ENCODE results near the gene ZBTB48. TPM values are rescaled to one million over a fixed set of nuclear protein-coding genes. Genes with fewer than 3 reads are reported as not detected.
A peak's percentile ranks its signal among the peaks of the same experiment; 100 is the strongest.
"Not testable (repeated sequence)": the region's sequence is repeated elsewhere in the genome, so short reads cannot be mapped to it uniquely, and the experiment has no call there.

Gene ZBTB48
- total and polyA plus RNA-seq, 7 donors: 14.4 to 31.3 (median 17.6) TPM

- WGBS, 2 donors: 71 to 80% methylated on average over 7 of the region's 7 CpGs
- Histone ChIP-seq H3K27me3 (no peaks in the 10 kb centered on the region), H3K36me3 (peaks cover 50 to 82% (median 74%) of the 10 kb centered on the region in 4 donors), H3K27ac (peak overlapping the region; percentile 14 to 99 (median 98)), H3K4me3 (peak overlapping the region; percentile 2 to 30 (median 9)), H3K4me1 (peaks cover 0 to 67% (median 65%) of the 10 kb centered on the region in 4 donors), H3K9me3 (no peaks in the 10 kb centered on the region)
- TF ChIP-seq, protein P1, sequence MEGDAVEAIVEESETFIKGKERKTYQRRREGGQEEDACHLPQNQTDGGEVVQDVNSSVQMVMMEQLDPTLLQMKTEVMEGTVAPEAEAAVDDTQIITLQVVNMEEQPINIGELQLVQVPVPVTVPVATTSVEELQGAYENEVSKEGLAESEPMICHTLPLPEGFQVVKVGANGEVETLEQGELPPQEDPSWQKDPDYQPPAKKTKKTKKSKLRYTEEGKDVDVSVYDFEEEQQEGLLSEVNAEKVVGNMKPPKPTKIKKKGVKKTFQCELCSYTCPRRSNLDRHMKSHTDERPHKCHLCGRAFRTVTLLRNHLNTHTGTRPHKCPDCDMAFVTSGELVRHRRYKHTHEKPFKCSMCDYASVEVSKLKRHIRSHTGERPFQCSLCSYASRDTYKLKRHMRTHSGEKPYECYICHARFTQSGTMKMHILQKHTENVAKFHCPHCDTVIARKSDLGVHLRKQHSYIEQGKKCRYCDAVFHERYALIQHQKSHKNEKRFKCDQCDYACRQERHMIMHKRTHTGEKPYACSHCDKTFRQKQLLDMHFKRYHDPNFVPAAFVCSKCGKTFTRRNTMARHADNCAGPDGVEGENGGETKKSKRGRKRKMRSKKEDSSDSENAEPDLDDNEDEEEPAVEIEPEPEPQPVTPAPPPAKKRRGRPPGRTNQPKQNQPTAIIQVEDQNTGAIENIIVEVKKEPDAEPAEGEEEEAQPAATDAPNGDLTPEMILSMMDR (IDR thresholded peaks at IDR 0.05): no peak
- intact Hi-C loops (cut with DNase I): loop anchor here (5.0 kb wide), 2 partner anchors 39 to 41 kb away; partner anchors contain the start of gene TAS1R1
- no peak for DNase-seq
Observed at GRCh38 chr1:6596351-6596750, 16.6 kb downstream of the ZBTB48 start.

GRCh38 chr1:6596886-6597776, 17.3 kb downstream of the ZBTB48 start:
- H3K4me3 ChIP-seq: peak overlapping the region; percentile 2 to 30 (median 9)
- H3K27me3 ChIP-seq: no peaks in the 10 kb centered on the region
- H3K9me3 ChIP-seq: no peaks in the 10 kb centered on the region
- TF ChIP-seq EP300 (IDR thresholded peaks at IDR 0.05): no peak
- H3K27ac ChIP-seq: peak overlapping the region; percentile 14 to 99 (median 98)
- H3K4me1 ChIP-seq: peaks cover 0 to 60% (median 57%) of the 10 kb centered on the region in 4 donors
- H3K36me3 ChIP-seq: peaks cover 50 to 74% (median 67%) of the 10 kb centered on the region in 4 donors
- no peak for DNase-seq
- 88 to 91% methylated on average over 15 of the region's 15 CpGs for WGBS, 2 donors
- intact Hi-C loops (cut with DNase I): loop anchor here (5.0 kb wide), 2 partner anchors 40 kb away; partner anchors contain the start of gene TAS1R1

DNA sequence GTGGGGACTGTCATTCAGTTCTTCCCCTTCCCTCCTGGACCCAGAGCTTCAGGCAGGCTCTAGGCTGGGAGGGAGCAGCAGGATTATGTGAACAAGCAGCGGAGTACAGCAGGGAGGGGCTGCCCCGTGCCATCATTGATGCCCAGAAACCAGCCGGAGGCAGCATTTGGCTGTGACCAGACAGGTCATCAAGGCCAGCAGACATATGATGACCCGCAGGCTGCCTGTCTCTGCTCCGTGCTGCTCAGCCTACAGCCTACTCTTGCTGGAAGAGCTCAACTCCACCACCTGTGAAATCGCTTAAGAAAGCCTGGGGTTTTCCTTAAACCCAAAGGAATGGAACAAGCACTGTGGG, 18.0 kb downstream of the ZBTB48 start:
- Histone ChIP-seq H3K4me3 (peak overlapping the region in 2 of 4 donors; percentile 8 to 30), H3K4me1 (peaks cover 0 to 54% (median 53%) of the 10 kb centered on the region in 4 donors), H3K9me3 (no peaks in the 10 kb centered on the region), H3K27ac (peak overlapping the region in 3 of 4 donors; percentile 97 to 99 (median 99)), H3K27me3 (no peaks in the 10 kb centered on the region), H3K36me3 (peaks cover 43 to 68% (median 61%) of the 10 kb centered on the region in 4 donors)
- intact Hi-C loops (cut with DNase I): loop anchor here (5.0 kb wide), 2 partner anchors 40 kb away; partner anchors contain the start of gene TAS1R1
- DNase-seq: no peak
- 93% methylated on average over 6 of the region's 6 CpGs for WGBS, 2 donors
- TF ChIP-seq POLR2A (IDR thresholded peaks at IDR 0.05): no peak
- TF ChIP-seq, protein P1 (IDR thresholded peaks at IDR 0.05): no peak
- no peak for TF ChIP-seq POLR2AphosphoS5 (IDR thresholded peaks at IDR 0.05)
- TF ChIP-seq EP300 (IDR thresholded peaks at IDR 0.05): no peak

DNA sequence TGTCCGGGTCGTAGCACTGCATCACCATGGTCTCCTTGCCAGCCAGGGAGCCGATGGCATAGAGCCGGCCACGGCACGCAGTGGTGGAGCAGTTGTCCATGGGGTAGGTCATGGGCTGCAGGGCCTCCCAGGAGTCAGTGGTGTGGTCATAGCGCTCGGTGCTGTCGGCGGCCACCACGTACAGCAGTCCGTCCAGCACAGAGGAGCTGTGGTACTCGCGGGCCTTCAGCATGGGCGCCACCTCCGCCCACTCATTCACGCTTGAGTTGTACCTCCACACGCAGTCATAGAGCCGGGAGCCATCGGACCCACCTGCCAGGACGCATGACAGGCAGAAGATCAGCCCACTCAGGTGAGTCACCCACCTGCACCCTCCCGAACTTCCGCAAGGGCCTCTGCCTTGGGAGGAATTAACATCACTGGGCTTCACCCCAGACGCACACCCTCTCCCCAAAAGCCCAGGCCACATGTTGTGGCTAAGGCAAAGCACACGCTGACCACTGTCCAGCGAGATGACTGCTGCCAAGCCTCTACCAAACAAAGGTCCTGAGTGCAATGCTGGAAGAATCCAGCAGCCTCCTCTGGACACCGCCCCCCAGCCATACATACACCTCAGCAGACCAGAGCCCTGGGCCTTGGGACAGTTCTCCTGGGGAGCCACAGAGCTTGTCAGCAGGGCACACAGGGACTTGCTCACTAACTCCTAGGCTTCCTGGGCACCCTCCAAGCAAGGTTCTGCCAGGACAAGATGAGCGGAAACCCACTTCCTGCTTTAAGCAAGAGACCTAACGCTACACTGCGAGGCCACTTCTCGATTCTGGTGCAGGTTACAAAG, 19.6 kb downstream of the ZBTB48 start:
- TF ChIP-seq, protein P1 (IDR thresholded peaks at IDR 0.05): no peak
- TF ChIP-seq POLR2AphosphoS5 (IDR thresholded peaks at IDR 0.05) (no peak), EP300 (IDR thresholded peaks at IDR 0.05) (no peak), POLR2A (IDR thresholded peaks at IDR 0.05) (no peak)
- Histone ChIP-seq H3K36me3 (peaks cover 30 to 52% (median 45%) of the 10 kb centered on the region in 4 donors), H3K27me3 (no peaks in the 10 kb centered on the region), H3K4me3 (peak overlapping the region; percentile 77 to 96 (median 89)), H3K27ac (peak overlapping the region; percentile 97 to 99 (median 98)), H3K4me1 (peaks cover 0 to 65% (median 61%) of the 10 kb centered on the region in 4 donors), H3K9me3 (no peaks in the 10 kb centered on the region)
- no peak for DNase-seq
- 77 to 88% methylated on average over 31 of the region's 31 CpGs for WGBS, 2 donors
- intact Hi-C loops (cut with DNase I): loop anchor here (5.0 kb wide), 2 partner anchors 38 to 42 kb away; partner anchors contain the start of gene TAS1R1

DNA sequence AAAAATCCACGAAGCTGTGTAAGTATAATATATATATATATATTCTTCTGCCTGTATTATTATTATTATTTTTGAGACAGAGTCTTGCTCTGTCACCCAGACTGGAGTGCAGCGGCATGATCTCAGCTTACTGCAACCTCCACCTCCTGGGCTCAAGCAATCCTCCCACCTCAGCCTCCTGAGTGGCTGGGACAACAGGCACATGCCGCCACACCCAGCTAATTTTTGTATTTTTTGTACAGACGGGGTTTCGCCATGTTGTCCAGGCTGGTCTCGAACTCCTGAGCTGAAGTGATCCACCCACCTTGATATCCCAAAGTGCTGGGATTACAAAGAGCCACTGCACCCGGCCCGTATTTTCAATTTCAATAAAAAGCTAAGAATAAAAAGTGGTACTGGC, 20.2 kb downstream of the ZBTB48 start:
- Histone ChIP-seq H3K27ac (peak overlapping the region; percentile 97 to 99 (median 98)), H3K36me3 (peaks cover 25 to 46% (median 38%) of the 10 kb centered on the region in 4 donors), H3K4me3 (peak overlapping the region; percentile 77 to 96 (median 89)), H3K4me1 (peaks cover 0 to 71% (median 67%) of the 10 kb centered on the region in 4 donors)
- DNase-seq, H3K9me3 ChIP-seq, H3K27me3 ChIP-seq: not testable (repeated sequence)
- 50 to 68% methylated on average over 8 of the region's 8 CpGs for WGBS, 2 donors
- intact Hi-C loops (cut with DNase I): loop anchor here (2.0 to 5.0 kb wide), 3 partner anchors 19 to 43 kb away; partner anchors contain the start of gene TAS1R1

Measured in sigmoid colon (tissue), 7 donors.